Gastroesophageal sphincter (tissue), 4 donors: ENCODE data around the gene AHRR. TPM values are rescaled to one million over a fixed set of nuclear protein-coding genes. Genes with fewer than 3 reads are reported as not detected.

ENCODE experiments used
- ATAC-seq: fragments of 150-250 bp; one replicate; pipeline ENCODE4 v1.9.1; 2016; ENCODE audit warnings: mild to moderate bottlenecking, moderate library complexity
- H3K27ac ChIP-seq, 4 donors: fragments of 200-600 bp; sonication (generic) in 3 of 4; 1 replicate in 3 of 4; 2 replicates in 1 of 4; pipeline ENCODE4 v1.5.1; 2016 to 2019
- H3K27me3 ChIP-seq: fragments of 200-600 bp; sonication (generic); one replicate; pipeline ENCODE4 v1.5.1; 2019
- H3K36me3 ChIP-seq, 2 donors: fragments of 200-600 bp; sonication (generic); one replicate each; pipeline ENCODE4 v1.5.1; 2019; ENCODE audit warnings: control low read depth in 1 of 2
- H3K4me1 ChIP-seq, 3 donors: fragments of 200-600 bp; sonication (generic); 1 replicate in 2 of 3; 2 replicates in 1 of 3; pipeline ENCODE4 v1.5.1; 2016 to 2019; ENCODE audit warnings: control low read depth in 2 of 3
- H3K4me3 ChIP-seq, 2 donors: fragments of 200-600 bp; sonication (generic); one replicate each; pipeline ENCODE4 v1.5.1; 2019; ENCODE audit warnings: mild to moderate bottlenecking in 1 of 2, moderate library complexity in 1 of 2
- H3K9me3 ChIP-seq, 3 donors: fragments of 200-600 bp; sonication (generic); one replicate each; pipeline ENCODE4 v1.5.1; 2017 to 2019; ENCODE audit warnings: control low read depth in 2 of 3
- EP300 ChIP-seq: sonication (generic); formaldehyde crosslinking; IDR thresholded peaks from one replicate; pipeline ENCODE4 v1.6.1; 2017; ENCODE audit warnings: antibody characterized with exemption, mild to moderate bottlenecking
- POLR2A ChIP-seq, 2 donors: fragments of 450-650 bp; IDR thresholded peaks; one replicate each; pipeline ENCODE4 v1.6.1; 2017; ENCODE audit warnings: antibody characterized with exemption in 2 of 2, mild to moderate bottlenecking in 2 of 2, moderate library complexity in 1 of 2
- POLR2AphosphoS5 ChIP-seq: sonication (generic); formaldehyde crosslinking; IDR thresholded peaks from one replicate; pipeline ENCODE4 v1.6.1; 2017; ENCODE audit warnings: antibody characterized with exemption
- WGBS, 2 donors: methylation state at CpG; one replicate each; pipeline ENCODE4 v1.1.5; 2018; ENCODE audit warnings: low coverage in 1 of 2; 5-methylcytosine and 5-hydroxymethylcytosine counted together
- total RNA-seq, 4 donors: library from RNA; depleted of rRNA; stranded (reverse); fragments of >200 nt; gene quantifications; one replicate each; pipeline ENCODE4 v1.1.0, GENCODE V29; 2016
- TF ChIP-seq, protein P1 (sequence below), 4 experiments: fragments of 200-600 bp in 2 of 4; fragments of 450-650 bp in 2 of 4; sonication (generic) in 1 of 4; IDR thresholded peaks; one replicate each; pipeline ENCODE4 v1.5.1; 2017 to 2019; ENCODE audit warnings: antibody characterized with exemption in 4 of 4, mild to moderate bottlenecking in 2 of 4, moderate library complexity in 2 of 4

The AHRR gene
- total RNA-seq, 4 donors from 2014 or later = 0.15 to 1.7 (median 0.45) TPM

DNA sequence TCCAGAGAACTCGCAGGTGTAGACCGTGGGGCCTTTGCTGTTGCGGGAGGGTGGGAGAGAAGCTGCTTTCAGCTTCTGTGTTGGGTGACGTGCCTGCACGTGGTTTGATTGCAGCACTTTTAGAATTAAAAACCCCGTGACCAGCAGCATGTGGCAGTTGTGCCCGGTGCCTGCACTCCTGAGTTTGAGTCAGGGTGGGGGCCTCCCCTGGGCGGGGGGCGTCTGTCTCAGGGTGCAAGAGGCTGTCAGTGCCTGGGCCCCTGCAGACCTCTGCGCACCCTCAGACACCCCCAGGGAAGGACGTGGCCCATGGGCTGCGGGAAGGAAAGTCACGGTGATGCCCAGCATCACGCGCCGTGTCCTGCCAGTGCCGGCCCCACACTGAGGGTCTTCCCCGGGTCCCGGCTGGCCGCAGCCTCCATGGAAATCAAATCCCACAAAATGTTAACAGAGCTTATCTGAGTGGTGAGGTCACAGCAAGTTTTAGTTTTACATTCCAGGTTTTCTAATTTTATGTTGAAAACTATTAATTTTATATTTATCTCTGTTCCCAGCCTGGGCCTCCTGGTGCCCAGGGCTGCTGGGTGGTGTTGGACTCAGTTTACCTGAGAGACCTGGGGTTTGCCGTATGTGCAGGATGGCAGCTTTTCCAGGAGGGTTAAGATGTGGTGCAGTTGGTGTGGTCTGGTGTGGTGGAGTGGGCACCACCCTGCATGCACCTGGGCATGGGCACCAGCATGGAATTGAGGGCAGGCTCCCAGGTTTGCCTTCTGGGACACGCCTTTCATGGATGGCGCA lies 33.3 kb downstream of the AHRR start:
- TF ChIP-seq POLR2AphosphoS5 (no peak), EP300 (no peak), POLR2A (IDR thresholded peaks at IDR 0.05) (no peak)
- TF ChIP-seq, protein P1, sequence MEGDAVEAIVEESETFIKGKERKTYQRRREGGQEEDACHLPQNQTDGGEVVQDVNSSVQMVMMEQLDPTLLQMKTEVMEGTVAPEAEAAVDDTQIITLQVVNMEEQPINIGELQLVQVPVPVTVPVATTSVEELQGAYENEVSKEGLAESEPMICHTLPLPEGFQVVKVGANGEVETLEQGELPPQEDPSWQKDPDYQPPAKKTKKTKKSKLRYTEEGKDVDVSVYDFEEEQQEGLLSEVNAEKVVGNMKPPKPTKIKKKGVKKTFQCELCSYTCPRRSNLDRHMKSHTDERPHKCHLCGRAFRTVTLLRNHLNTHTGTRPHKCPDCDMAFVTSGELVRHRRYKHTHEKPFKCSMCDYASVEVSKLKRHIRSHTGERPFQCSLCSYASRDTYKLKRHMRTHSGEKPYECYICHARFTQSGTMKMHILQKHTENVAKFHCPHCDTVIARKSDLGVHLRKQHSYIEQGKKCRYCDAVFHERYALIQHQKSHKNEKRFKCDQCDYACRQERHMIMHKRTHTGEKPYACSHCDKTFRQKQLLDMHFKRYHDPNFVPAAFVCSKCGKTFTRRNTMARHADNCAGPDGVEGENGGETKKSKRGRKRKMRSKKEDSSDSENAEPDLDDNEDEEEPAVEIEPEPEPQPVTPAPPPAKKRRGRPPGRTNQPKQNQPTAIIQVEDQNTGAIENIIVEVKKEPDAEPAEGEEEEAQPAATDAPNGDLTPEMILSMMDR (IDR thresholded peaks at IDR 0.05) = no peak
- Histone ChIP-seq H3K9me3 (no peaks in the 10 kb centered on the region), H3K36me3 (no peaks in the 10 kb centered on the region), H3K27ac (no peak overlapping the region), H3K27me3 (peaks cover 15% of the 10 kb centered on the region), H3K4me3 (no peak overlapping the region), H3K4me1 (no peaks in the 10 kb centered on the region)
- ATAC-seq = no peak
- WGBS, 2 donors = 78% methylated on average over 9 of the region's 23 CpGs; no CpG with 5 or more reads in 1 of the 2 donors

- WGBS, 2 donors = 93% methylated on average over 3 of the region's 19 CpGs; no CpG with 5 or more reads in 1 of the 2 donors
- no peak for TF ChIP-seq EP300
- no peak for ATAC-seq
- peaks cover 8% of the 10 kb centered on the region for H3K27me3 ChIP-seq
- H3K27ac ChIP-seq = no peak overlapping the region
- no peaks in the 10 kb centered on the region for H3K4me1 ChIP-seq
- no peak overlapping the region for H3K4me3 ChIP-seq
- no peaks in the 10 kb centered on the region for H3K9me3 ChIP-seq
- H3K36me3 ChIP-seq = no peaks in the 10 kb centered on the region
These were observed 33.9 kb downstream of the AHRR start for GRCh38 chr5:355379-355935.

DNA sequence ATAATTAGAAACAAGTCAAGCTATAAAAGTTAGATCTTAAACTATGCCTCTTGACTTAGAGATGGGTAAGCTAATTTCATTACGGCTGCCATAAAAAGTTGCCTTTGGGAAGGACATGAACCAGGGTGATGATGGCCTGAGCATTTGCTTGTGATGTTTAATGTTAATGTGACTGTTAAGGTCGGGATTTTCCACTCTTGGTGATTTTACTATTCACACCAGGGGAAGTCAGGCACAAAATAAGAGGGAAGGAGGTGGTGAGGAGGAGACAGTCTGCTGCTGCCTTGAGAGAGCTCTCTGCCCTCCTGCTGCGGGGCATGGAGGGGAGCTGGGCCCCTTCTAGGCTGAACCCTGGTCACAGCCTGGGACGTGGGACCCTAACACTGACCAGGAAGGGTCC lies 34.4 kb downstream of the AHRR start:
- no peaks in the 10 kb centered on the region for H3K36me3 ChIP-seq
- no peaks in the 10 kb centered on the region for H3K4me1 ChIP-seq
- TF ChIP-seq, protein P1 (IDR thresholded peaks at IDR 0.05) = no peak
- TF ChIP-seq POLR2A (IDR thresholded peaks at IDR 0.05) (no peak), POLR2AphosphoS5 (no peak), EP300 (no peak)
- H3K4me3 ChIP-seq = no peak overlapping the region
- ATAC-seq = no peak
- H3K9me3 ChIP-seq = no peaks in the 10 kb centered on the region
- WGBS, 2 donors = 54 to 86% methylated on average over 3 of the region's 4 CpGs
- no peak overlapping the region for H3K27ac ChIP-seq
- H3K27me3 ChIP-seq = peaks cover 4% of the 10 kb centered on the region

DNA sequence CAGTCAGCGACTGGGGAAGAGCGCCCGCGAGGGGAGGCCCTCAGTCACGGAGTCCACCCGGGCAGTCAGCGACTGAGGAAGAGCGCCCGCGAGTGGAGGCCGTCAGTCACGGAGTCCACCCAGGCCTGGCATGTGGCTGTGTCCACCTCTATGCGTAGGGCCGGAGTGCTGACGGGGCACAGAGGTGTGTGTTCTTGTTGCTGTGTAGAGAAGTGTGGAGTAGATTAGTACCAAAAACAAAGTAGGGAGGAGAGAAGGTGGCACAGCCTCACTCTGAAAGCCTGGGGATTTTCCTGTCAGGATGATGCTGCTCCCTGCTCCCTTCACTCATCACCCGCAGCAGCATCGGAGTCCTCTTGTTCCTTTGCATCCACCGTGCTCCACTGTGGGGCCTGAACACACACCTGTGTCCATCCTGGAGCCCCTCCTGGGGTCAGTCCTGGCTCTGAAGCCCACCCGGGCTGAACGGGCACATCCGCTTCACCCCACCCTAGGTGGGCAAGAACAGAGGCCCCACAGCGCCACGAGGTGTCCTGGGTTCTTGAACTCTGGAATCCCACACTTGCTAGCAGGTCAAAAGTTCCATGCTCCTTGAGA lies 37.9 kb downstream of the AHRR start:
- no peak overlapping the region for H3K27ac ChIP-seq
- 80 to 89% methylated on average over 2 to 3 of the region's 23 CpGs for WGBS, 2 donors
- TF ChIP-seq, protein P1 (IDR thresholded peaks at IDR 0.05) = no peak
- no peak for TF ChIP-seq POLR2A (IDR thresholded peaks at IDR 0.05)
- no peak for TF ChIP-seq EP300
- no peak for TF ChIP-seq POLR2AphosphoS5
- no peaks in the 10 kb centered on the region for H3K36me3 ChIP-seq
- ATAC-seq = no peak
- no peak overlapping the region for H3K4me3 ChIP-seq
- no peaks in the 10 kb centered on the region for H3K27me3 ChIP-seq
- no peaks in the 10 kb centered on the region for H3K4me1 ChIP-seq
- peaks cover 0 to 23% (median 0%) of the 10 kb centered on the region in 3 donors for H3K9me3 ChIP-seq

GRCh38 chr5:360257-361027 lies 38.9 kb downstream of the AHRR start:
- Histone ChIP-seq H3K4me1 (no peaks in the 10 kb centered on the region), H3K27me3 (no peaks in the 10 kb centered on the region), H3K36me3 (no peaks in the 10 kb centered on the region), H3K9me3 (peaks cover 0 to 34% (median 0%) of the 10 kb centered on the region in 3 donors), H3K27ac (no peak overlapping the region), H3K4me3 (no peak overlapping the region)
- ATAC-seq = no peak
- TF ChIP-seq EP300 = no peak
- no peak for TF ChIP-seq POLR2AphosphoS5
- no peak for TF ChIP-seq POLR2A (IDR thresholded peaks at IDR 0.05)
- TF ChIP-seq, protein P1 (IDR thresholded peaks at IDR 0.05) = no peak
- 76 to 96% methylated on average over 8 to 11 of the region's 14 CpGs for WGBS, 2 donors
